Measurements from ENCODE around the gene RAD21L1.

Gene RAD21L1

GRCh38 chr20:1274485-1275311 is 48.9 kb downstream of the RAD21L1 start:
- no peak for DNase-seq

- DNase-seq: no peak
These were observed 50.1 kb downstream of the RAD21L1 start for GRCh38 chr20:1275919-1276318.

- no peak for DNase-seq
These were observed 51.9 kb downstream of the RAD21L1 start for GRCh38 chr20:1277529-1278322.

GRCh38 chr20:1278993-1279392 is 53.1 kb downstream of the RAD21L1 start:
- DNase-seq: no peak

GRCh38 chr20:1280195-1281102 is 54.6 kb downstream of the RAD21L1 start:
- DNase-seq: no peak

GRCh38 chr20:1281279-1282057 is 55.6 kb downstream of the RAD21L1 start:
- no peak for DNase-seq

GRCh38 chr20:1282966-1283365 is 57.1 kb downstream of the RAD21L1 start:
- no peak for DNase-seq

- no peak for DNase-seq
These were observed 58.0 kb downstream of the RAD21L1 start for GRCh38 chr20:1283522-1284510.

GRCh38 chr20:1286267-1287024 is 60.6 kb downstream of the RAD21L1 start:
- DNase-seq: no peak

- no peak for DNase-seq
These were observed 61.5 kb downstream of the RAD21L1 start for GRCh38 chr20:1287306-1287705.

GRCh38 chr20:1287787-1288569 is 62.1 kb downstream of the RAD21L1 start:
- DNase-seq: no peak

GRCh38 chr20:1291191-1291741 is 65.4 kb downstream of the RAD21L1 start:
- no peak for DNase-seq

- no peak for DNase-seq
These were observed 66.8 kb downstream of the RAD21L1 start for GRCh38 chr20:1292620-1293019.

GRCh38 chr20:1293641-1294379 is 68.0 kb downstream of the RAD21L1 start:
- no peak for DNase-seq

GRCh38 chr20:1294497-1294896 is 68.7 kb downstream of the RAD21L1 start:
- no peak for DNase-seq

- no peak for DNase-seq
These were observed 69.6 kb downstream of the RAD21L1 start for GRCh38 chr20:1295276-1295930.

GRCh38 chr20:1296117-1296610 is 70.3 kb downstream of the RAD21L1 start:
- DNase-seq: no peak
